Transverse colon (tissue), 3 donors: ENCODE results near the gene SETD9.

ENCODE experiments used
- CTCF ChIP-seq, 5 experiments: fragments of 200-600 bp in 3 of 5; fragments of 450-650 bp in 2 of 5; sonication (generic) in 3 of 5; IDR thresholded peaks; 1 replicate in 2 of 5; 2 replicates in 3 of 5; pipeline ENCODE4 v1.5.1; 2016 to 2017; ENCODE audit warnings: antibody characterized with exemption in 5 of 5, inconsistent platforms in 3 of 5, mild to moderate bottlenecking in 2 of 5, moderate library complexity in 1 of 5
- EP300 ChIP-seq: sonication (generic); formaldehyde crosslinking; IDR thresholded peaks from one replicate; pipeline ENCODE4 v1.6.1; 2017; ENCODE audit warnings: antibody characterized with exemption, low read depth
- POLR2A ChIP-seq: fragments of 450-650 bp; IDR thresholded peaks from one replicate; pipeline ENCODE4 v1.6.1; 2016; ENCODE audit warnings: antibody characterized with exemption, mild to moderate bottlenecking, moderate library complexity

GRCh38 chr5:56934325-56934724 is 24.9 kb downstream of the SETD9 start:
- TF ChIP-seq POLR2A: no peak
- TF ChIP-seq CTCF (IDR thresholded peaks at IDR 0.05): no peak
- no peak for TF ChIP-seq EP300
